ENCODE data around the gene CYP2S1.

GRCh38 chr19:41235480-41235879, 42.5 kb downstream of the CYP2S1 start:
- TF ChIP-seq EZH2 (IDR thresholded peaks at IDR 0.05; ENCODE audit: insufficient read depth, poor library complexity, severe bottlenecking) (no peak), EZH2phosphoT487 (IDR thresholded peaks at IDR 0.05; ENCODE audit: insufficient read depth, low read depth) (no peak)

Data from GM23248 (cell line).